Bronchial epithelial cell (primary cell): Measurements from ENCODE around the gene CDC42EP3. TPM values are rescaled to one million over a fixed set of nuclear protein-coding genes. Genes with fewer than 3 reads are reported as not detected.

Experiments used
- DNase-seq: peaks from one replicate; pipeline ENCODE4 v3.0.0-alpha.2; 2010; ENCODE audit warnings: low read depth
- FAIRE-seq: peaks from 2 replicates; lab custom pipeline; 2011; peaks lifted over from hg19 to GRCh38; lab: Jason Lieb, UNC
- H3K27me3 ChIP-seq: 2 replicates; pipeline ENCODE4 v1.5.1; 2011; ENCODE audit warnings: low read length; ENCODE audit not compliant: control insufficient read depth, insufficient read depth
- H3K36me3 ChIP-seq: 2 replicates; pipeline ENCODE4 v1.5.1; 2011; ENCODE audit warnings: low read length; ENCODE audit not compliant: control insufficient read depth, insufficient read depth
- H3K4me3 ChIP-seq: 2 replicates; pipeline ENCODE4 v1.5.1; 2011; ENCODE audit warnings: mild to moderate bottlenecking, low read depth, low read length, control low read depth
- CTCF ChIP-seq: IDR thresholded peaks from 2 replicates; pipeline ENCODE4 v1.5.1; 2011; ENCODE audit warnings: mild to moderate bottlenecking, moderate library complexity, low read length, control low read depth, inconsistent platforms; ENCODE audit not compliant: insufficient read depth, severe bottlenecking
- total RNA-seq: library from RNA; depleted of rRNA; stranded (reverse); fragments of >200 nt; gene quantifications from 2 replicates; pipeline ENCODE4 v1.2.1, GENCODE V29; 2014

CDC42EP3 gene
- total RNA-seq, 1 donor from 2014 or later, result 10.5 TPM

GRCh38 chr2:37639631-37640030, 31.8 kb downstream of the CDC42EP3 start:
- no peak for TF ChIP-seq CTCF
- Histone ChIP-seq H3K36me3 (peaks cover 3% of the 10 kb centered on the region), H3K27me3 (no peaks in the 10 kb centered on the region), H3K4me3 (no peak overlapping the region)
- FAIRE-seq (no peak), DNase-seq (no peak)

GRCh38 chr2:37638973-37639372, 32.5 kb downstream of the CDC42EP3 start:
- H3K36me3 ChIP-seq, result peaks cover 1% of the 10 kb centered on the region

GRCh38 chr2:37637985-37638384, 33.5 kb downstream of the CDC42EP3 start:
- H3K4me3 ChIP-seq, result no peak overlapping the region
- no peak for DNase-seq
- no peaks in the 10 kb centered on the region for H3K36me3 ChIP-seq
- FAIRE-seq, result no peak
- TF ChIP-seq CTCF, result no peak
- no peaks in the 10 kb centered on the region for H3K27me3 ChIP-seq

More at GRCh38 chr2:37638973-37639372, 32.5 kb downstream of the CDC42EP3 start:
- FAIRE-seq, result no peak
- no peak for TF ChIP-seq CTCF
- no peak for DNase-seq
- H3K4me3 ChIP-seq, result no peak overlapping the region
- H3K27me3 ChIP-seq, result no peaks in the 10 kb centered on the region

- FAIRE-seq (no peak), DNase-seq (no peak)
- no peaks in the 10 kb centered on the region for H3K27me3 ChIP-seq
- no peak for TF ChIP-seq CTCF
- H3K36me3 ChIP-seq, result no peaks in the 10 kb centered on the region
- no peak overlapping the region for H3K4me3 ChIP-seq
These were observed 34.1 kb downstream of the CDC42EP3 start for GRCh38 chr2:37637190-37637860.

GRCh38 chr2:37636381-37637066, 34.9 kb downstream of the CDC42EP3 start:
- FAIRE-seq (no peak), DNase-seq (no peak)
- H3K36me3 ChIP-seq, result no peaks in the 10 kb centered on the region
- no peaks in the 10 kb centered on the region for H3K27me3 ChIP-seq
- no peak overlapping the region for H3K4me3 ChIP-seq
- TF ChIP-seq CTCF, result no peak
